Hepatocyte (in vitro differentiated cells): ENCODE results near the gene MRTFA.

Experiments used
- EZH2 ChIP-seq: fragments of 200-600 bp; sonication (generic); IDR thresholded peaks from 2 replicates; pipeline ENCODE4 v1.6.1; 2016; ENCODE audit warnings: antibody characterized with exemption, mild to moderate bottlenecking, borderline replicate concordance
- EZH2phosphoT487 ChIP-seq: fragments of 200-600 bp; sonication (generic); IDR thresholded peaks from one replicate; pipeline ENCODE4 v1.6.1; 2018; ENCODE audit warnings: antibody characterized with exemption, mild to moderate bottlenecking, low read depth, moderate library complexity; ENCODE audit not compliant: unreplicated experiment, severe bottlenecking
- TF ChIP-seq, protein P1 (sequence below): fragments of 200-600 bp; sonication (generic); IDR thresholded peaks from 2 replicates; pipeline ENCODE4 v1.5.1; 2016; ENCODE audit warnings: antibody characterized with exemption, mild to moderate bottlenecking; ENCODE audit not compliant: poor library complexity

DNA sequence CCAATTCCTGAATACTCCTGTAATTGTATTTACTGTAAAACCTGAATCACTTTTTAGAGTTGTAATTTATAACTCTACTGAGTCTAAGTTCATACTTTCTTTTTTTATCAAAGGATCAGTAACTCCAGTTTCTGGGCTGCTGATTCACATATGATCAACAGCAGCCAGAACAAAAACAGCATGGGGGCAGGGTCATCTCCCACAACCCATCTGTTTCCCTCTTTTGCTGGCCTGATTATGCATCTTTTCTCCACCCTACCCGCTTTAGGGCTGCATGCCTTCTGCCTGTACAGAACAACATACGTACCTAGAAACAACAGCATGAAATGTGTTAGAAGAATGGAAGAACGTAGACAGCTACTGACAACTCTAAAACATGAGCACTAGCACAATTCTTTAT is 76.0 kb downstream of the MRTFA start:
- TF ChIP-seq, protein P1, sequence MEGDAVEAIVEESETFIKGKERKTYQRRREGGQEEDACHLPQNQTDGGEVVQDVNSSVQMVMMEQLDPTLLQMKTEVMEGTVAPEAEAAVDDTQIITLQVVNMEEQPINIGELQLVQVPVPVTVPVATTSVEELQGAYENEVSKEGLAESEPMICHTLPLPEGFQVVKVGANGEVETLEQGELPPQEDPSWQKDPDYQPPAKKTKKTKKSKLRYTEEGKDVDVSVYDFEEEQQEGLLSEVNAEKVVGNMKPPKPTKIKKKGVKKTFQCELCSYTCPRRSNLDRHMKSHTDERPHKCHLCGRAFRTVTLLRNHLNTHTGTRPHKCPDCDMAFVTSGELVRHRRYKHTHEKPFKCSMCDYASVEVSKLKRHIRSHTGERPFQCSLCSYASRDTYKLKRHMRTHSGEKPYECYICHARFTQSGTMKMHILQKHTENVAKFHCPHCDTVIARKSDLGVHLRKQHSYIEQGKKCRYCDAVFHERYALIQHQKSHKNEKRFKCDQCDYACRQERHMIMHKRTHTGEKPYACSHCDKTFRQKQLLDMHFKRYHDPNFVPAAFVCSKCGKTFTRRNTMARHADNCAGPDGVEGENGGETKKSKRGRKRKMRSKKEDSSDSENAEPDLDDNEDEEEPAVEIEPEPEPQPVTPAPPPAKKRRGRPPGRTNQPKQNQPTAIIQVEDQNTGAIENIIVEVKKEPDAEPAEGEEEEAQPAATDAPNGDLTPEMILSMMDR = no peak
- TF ChIP-seq EZH2 (no peak), EZH2phosphoT487 (no peak)
